Measurements from ENCODE around the gene WWOX. TPM values are rescaled to one million over a fixed set of nuclear protein-coding genes. Genes with fewer than 3 reads are reported as not detected.

The WWOX gene
- total RNA-seq, 1 experiment from 2014 or later = 15.6 TPM

GRCh38 chr16:78535098-78535497, 435.6 kb downstream of the WWOX start:
- Histone ChIP-seq H3T11ph (ENCODE audit: low read length) (no peak overlapping the region), H3K23ac (ENCODE audit: insufficient read length, low read depth, low read length) (no peak overlapping the region), H3K14ac (ENCODE audit: insufficient read depth, low read length) (no peak overlapping the region), H4K5ac (ENCODE audit: insufficient read length, low read depth, low read length) (no peak overlapping the region), H3K18ac (ENCODE audit: insufficient read length, low read depth, low read length) (no peak overlapping the region), H4K8ac (replicated peaks; ENCODE audit: insufficient read length, low read depth, low read length) (no peak overlapping the region), H2BK120ac (ENCODE audit: low read depth, low read length, poor library complexity, severe bottlenecking) (no peak overlapping the region), H3K4me2 (ENCODE audit: insufficient read depth, insufficient read length, low read length) (no peak overlapping the region), H3K27me3 (ENCODE audit: insufficient read depth, low read length) (no peaks in the 10 kb centered on the region), H4K91ac (ENCODE audit: insufficient read length, low read depth, low read length) (no peak overlapping the region), H2BK5ac (ENCODE audit: insufficient read length, low read length) (no peak overlapping the region), H3K79me1 (ENCODE audit: insufficient read depth, low read depth, low read length, poor library complexity, severe bottlenecking) (no peaks in the 10 kb centered on the region), H3K4me1 (ENCODE audit: insufficient read depth, low read length) (no peaks in the 10 kb centered on the region), H3K9ac (ENCODE audit: extremely low read depth, insufficient read length, low read length) (no peak overlapping the region), H2AK5ac (ENCODE audit: insufficient read length, low read length) (no peak overlapping the region), H2BK20ac (ENCODE audit: low read depth, low read length, poor library complexity, severe bottlenecking) (no peak overlapping the region), H3K9me3 (ENCODE audit: control insufficient read depth, low read depth, low read length) (no peaks in the 10 kb centered on the region), H4K20me1 (ENCODE audit: control insufficient read depth, insufficient read depth, insufficient read length) (no peaks in the 10 kb centered on the region), H3K27ac (ENCODE audit: insufficient read length, low read depth, low read length) (no peak overlapping the region), H3K4ac (ENCODE audit: low read depth, low read length) (no peak overlapping the region), H3K56ac (ENCODE audit: insufficient read length, low read depth, low read length) (no peak overlapping the region), H2AFZ (ENCODE audit: low read length) (no peak overlapping the region), H3K23me2 (ENCODE audit: insufficient read length, low read depth, low read length, poor library complexity, severe bottlenecking) (no peaks in the 10 kb centered on the region), H2BK12ac (ENCODE audit: insufficient read length, low read depth, low read length) (no peak overlapping the region), H3K79me2 (ENCODE audit: insufficient read depth, low read length) (no peaks in the 10 kb centered on the region), H2BK15ac (ENCODE audit: low read depth, low read length) (no peak overlapping the region)
- WGBS (ENCODE audit: extremely low coverage, insufficient read length, low lambda C conversion rate) = no CpG with 5 or more reads among the region's 4 CpGs
- no peak for DNase-seq
- Mint-ChIP-seq H3K27me3 (ENCODE audit: low read depth) (no peaks in the 10 kb centered on the region), H3K4me3 (no peak overlapping the region), H3K4me1 (no peaks in the 10 kb centered on the region), H3K9me3 (no peaks in the 10 kb centered on the region), H3K36me3 (ENCODE audit: insufficient read depth in 1 of 3, low read depth in 3 of 3) (no peaks in the 10 kb centered on the region), H3K27ac (no peak overlapping the region; a peak in 1 of 7 replicates)
- TF ChIP-seq, protein P1, sequence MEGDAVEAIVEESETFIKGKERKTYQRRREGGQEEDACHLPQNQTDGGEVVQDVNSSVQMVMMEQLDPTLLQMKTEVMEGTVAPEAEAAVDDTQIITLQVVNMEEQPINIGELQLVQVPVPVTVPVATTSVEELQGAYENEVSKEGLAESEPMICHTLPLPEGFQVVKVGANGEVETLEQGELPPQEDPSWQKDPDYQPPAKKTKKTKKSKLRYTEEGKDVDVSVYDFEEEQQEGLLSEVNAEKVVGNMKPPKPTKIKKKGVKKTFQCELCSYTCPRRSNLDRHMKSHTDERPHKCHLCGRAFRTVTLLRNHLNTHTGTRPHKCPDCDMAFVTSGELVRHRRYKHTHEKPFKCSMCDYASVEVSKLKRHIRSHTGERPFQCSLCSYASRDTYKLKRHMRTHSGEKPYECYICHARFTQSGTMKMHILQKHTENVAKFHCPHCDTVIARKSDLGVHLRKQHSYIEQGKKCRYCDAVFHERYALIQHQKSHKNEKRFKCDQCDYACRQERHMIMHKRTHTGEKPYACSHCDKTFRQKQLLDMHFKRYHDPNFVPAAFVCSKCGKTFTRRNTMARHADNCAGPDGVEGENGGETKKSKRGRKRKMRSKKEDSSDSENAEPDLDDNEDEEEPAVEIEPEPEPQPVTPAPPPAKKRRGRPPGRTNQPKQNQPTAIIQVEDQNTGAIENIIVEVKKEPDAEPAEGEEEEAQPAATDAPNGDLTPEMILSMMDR (conservative IDR thresholded peaks at IDR 0.05) = no peak
